Adipose tissue (tissue), 3 donors: ENCODE data around the gene IGIP. TPM values are rescaled to one million over a fixed set of nuclear protein-coding genes. Genes with fewer than 3 reads are reported as not detected.
A peak's percentile ranks its signal among the peaks of the same experiment; 100 is the strongest.
"Not testable (repeated sequence)": the region's sequence is repeated elsewhere in the genome, so short reads cannot be mapped to it uniquely, and the experiment has no call there.

Experiments used
- H3K27ac ChIP-seq: one replicate; pipeline ENCODE4 v1.5.1; 2013; ENCODE audit warnings: low read depth, low read length
- WGBS, 3 donors: extraction: QIAGEN DNeasy Blood & Tissue Kit; methylation state at CpG; one replicate each; pipeline ENCODE4 v1.1.7; 2013; 5-methylcytosine and 5-hydroxymethylcytosine counted together
- polyA plus RNA-seq, 3 donors: library from polyadenylated mRNA; stranded (reverse); fragments of 200-250 nt; gene quantifications; one replicate each; pipeline ENCODE4 v1.2.3, GENCODE V29; 2013
- donor health status: healthy with polysubstance abuse.
- donor health status: Bipolar disorder and iron deficiency.
- donor health status: healthy.

Gene IGIP
- polyA plus RNA-seq, 3 donors: 3.3 to 17.4 (median 3.6) TPM

GRCh38 chr5:140153255-140153654 lies 27.5 kb downstream of the IGIP start:
- no peak overlapping the region for H3K27ac ChIP-seq
- WGBS, 3 donors: 48 to 82% (median 51%) methylated on average over 6 to 7 of the region's 7 CpGs

- H3K27ac ChIP-seq: no peak overlapping the region
- WGBS, 3 donors: 72 to 89% (median 84%) methylated on average over 8 of the region's 8 CpGs
Observed at GRCh38 chr5:140153905-140154304, 28.2 kb downstream of the IGIP start.

GRCh38 chr5:140154710-140155381 lies 29.1 kb downstream of the IGIP start:
- H3K27ac ChIP-seq: not testable (repeated sequence)
- 86 to 90% (median 88%) methylated on average over 21 of the region's 21 CpGs for WGBS, 3 donors

- WGBS, 3 donors: 4 to 13% (median 4%) methylated on average over 26 to 30 of the region's 30 CpGs
- H3K27ac ChIP-seq: no peak overlapping the region
Observed at GRCh38 chr5:140157032-140157781, 31.5 kb downstream of the IGIP start.

- WGBS, 3 donors: 81 to 92% (median 83%) methylated on average over 7 of the region's 7 CpGs
- no peak overlapping the region for H3K27ac ChIP-seq
Observed at GRCh38 chr5:140159014-140159927, 33.5 kb downstream of the IGIP start.

GRCh38 chr5:140162275-140162674 lies 36.5 kb downstream of the IGIP start:
- no peak overlapping the region for H3K27ac ChIP-seq
- 83 to 89% (median 88%) methylated on average over 5 of the region's 5 CpGs for WGBS, 3 donors

- 70 to 83% (median 76%) methylated on average over 5 of the region's 5 CpGs for WGBS, 3 donors
- no peak overlapping the region for H3K27ac ChIP-seq
Observed at GRCh38 chr5:140162781-140163180, 37.0 kb downstream of the IGIP start.

- 34 to 70% (median 57%) methylated on average over 5 of the region's 5 CpGs for WGBS, 3 donors
- no peak overlapping the region for H3K27ac ChIP-seq
Observed at GRCh38 chr5:140165101-140165922, 39.6 kb downstream of the IGIP start.

- H3K27ac ChIP-seq: no peak overlapping the region
- 58 to 69% (median 61%) methylated on average over 4 of the region's 4 CpGs for WGBS, 3 donors
Observed at GRCh38 chr5:140165923-140166270, 40.2 kb downstream of the IGIP start.

- no peak overlapping the region for H3K27ac ChIP-seq
Observed at GRCh38 chr5:140166911-140167310, 41.2 kb downstream of the IGIP start.

GRCh38 chr5:140168371-140168770 lies 42.6 kb downstream of the IGIP start:
- no peak overlapping the region for H3K27ac ChIP-seq

GRCh38 chr5:140169410-140169809 lies 43.7 kb downstream of the IGIP start:
- H3K27ac ChIP-seq: no peak overlapping the region

More at GRCh38 chr5:140168371-140168770, 42.6 kb downstream of the IGIP start:
- 95 to 100% (median 96%) methylated on average over 2 of the region's 2 CpGs for WGBS, 3 donors

GRCh38 chr5:140172483-140172882 lies 46.7 kb downstream of the IGIP start:
- WGBS, 3 donors: 59 to 88% (median 83%) methylated on average over 2 of the region's 2 CpGs
- no peak overlapping the region for H3K27ac ChIP-seq

More at GRCh38 chr5:140169410-140169809, 43.7 kb downstream of the IGIP start:
- 71 to 100% (median 83%) methylated on average over 1 of the region's 1 CpG for WGBS, 3 donors

GRCh38 chr5:140174014-140174413 lies 48.3 kb downstream of the IGIP start:
- 84 to 93% (median 88%) methylated on average over 2 of the region's 2 CpGs for WGBS, 3 donors
- H3K27ac ChIP-seq: no peak overlapping the region

- WGBS, 3 donors: 1 to 2% (median 2%) methylated on average over 49 to 61 of the region's 61 CpGs
Observed at GRCh38 chr5:140174465-140175366, 49.0 kb downstream of the IGIP start, which contains the start of gene CYSTM1. TSS of gene CYSTM1 (plus strand) at chr5:140175188. CDS start at chr5:140194466, 19,278 bp downstream.

GRCh38 chr5:140175367-140176030 lies 49.8 kb downstream of the IGIP start:
- WGBS, 3 donors: 0 to 1% (median 0%) methylated on average over 51 to 58 of the region's 58 CpGs
- peak overlapping the region; percentile 75 for H3K27ac ChIP-seq

More at GRCh38 chr5:140174465-140175366, 49.0 kb downstream of the IGIP start, which contains the start of gene CYSTM1:
- peak within 1 kb of the TSS; percentile 75 for H3K27ac ChIP-seq
